Mesenchymal stem cell (in vitro differentiated cells and primary cell): ENCODE results near the gene PDE9A.

Experiments
- DNase-seq: peaks from one replicate; pipeline ENCODE4 v3.0.0-alpha.2; 2013
- H2AFZ ChIP-seq: one replicate; pipeline ENCODE4 v1.6.1; 2013; ENCODE audit warnings: low read depth, mild to moderate bottlenecking, control low read depth, inconsistent platforms, low read length, moderate library complexity
- H2AK5ac ChIP-seq: 2 replicates; pipeline ENCODE4 v1.6.1; 2013; ENCODE audit warnings: low read length, moderate library complexity, mild to moderate bottlenecking, inconsistent platforms; ENCODE audit not compliant: severe bottlenecking
- H2BK120ac ChIP-seq: one replicate; pipeline ENCODE4 v1.6.1; 2013; ENCODE audit warnings: low read depth, mild to moderate bottlenecking, inconsistent platforms, low read length, moderate library complexity
- H2BK12ac ChIP-seq, 2 experiments: one replicate each; pipeline ENCODE4 v1.6.1; 2013; ENCODE audit warnings: inconsistent platforms in 2 of 2, low read length in 2 of 2, mild to moderate bottlenecking in 2 of 2, moderate library complexity in 2 of 2, control low read depth in 1 of 2
- H2BK15ac ChIP-seq: one replicate; pipeline ENCODE4 v1.6.1; 2013; ENCODE audit warnings: mild to moderate bottlenecking, low read depth, inconsistent platforms; ENCODE audit not compliant: poor library complexity, severe bottlenecking
- H2BK5ac ChIP-seq: 2 replicates; pipeline ENCODE4 v1.6.1; 2013; ENCODE audit warnings: low read depth, mild to moderate bottlenecking, low read length, control low read depth, inconsistent platforms; ENCODE audit not compliant: poor library complexity, severe bottlenecking
- H3K14ac ChIP-seq, 2 experiments: one replicate each; pipeline ENCODE4 v1.6.1; 2013; ENCODE audit warnings: inconsistent platforms in 2 of 2, low read length in 2 of 2, control low read depth in 1 of 2, mild to moderate bottlenecking in 1 of 2, moderate library complexity in 1 of 2
- H3K18ac ChIP-seq, 2 experiments: one replicate each; pipeline ENCODE4 v1.6.1; 2013; ENCODE audit warnings: inconsistent platforms in 2 of 2, low read length in 2 of 2, control low read depth in 1 of 2, low read depth in 1 of 2, mild to moderate bottlenecking in 1 of 2
- H3K23ac ChIP-seq, 2 experiments: one replicate each; pipeline ENCODE4 v1.6.1; 2013; ENCODE audit warnings: inconsistent platforms in 2 of 2, low read length in 2 of 2, mild to moderate bottlenecking in 2 of 2, moderate library complexity in 2 of 2, control low read depth in 1 of 2
- H3K27ac ChIP-seq: 2 replicates; pipeline ENCODE4 v1.5.1; 2013; ENCODE audit warnings: mild to moderate bottlenecking, moderate library complexity, low read length, control low read depth, inconsistent platforms; ENCODE audit not compliant: poor library complexity, severe bottlenecking
- H3K27me3 ChIP-seq, 2 experiments: 2 replicates each; pipeline versions ENCODE4 v1.6.1 to v1.7.0; 2013; ENCODE audit warnings: low read length in 2 of 2, mild to moderate bottlenecking in 2 of 2, moderate library complexity in 2 of 2, control low read depth in 1 of 2, inconsistent platforms in 1 of 2; ENCODE audit not compliant: control insufficient read depth in 1 of 2, insufficient read depth in 1 of 2
- H3K36me3 ChIP-seq, 2 experiments: 2 replicates each; pipeline versions ENCODE4 v1.6.1 to v1.7.0; 2013; ENCODE audit warnings: low read length in 2 of 2, control low read depth in 1 of 2, inconsistent platforms in 1 of 2, low read depth in 1 of 2, mild to moderate bottlenecking in 1 of 2; ENCODE audit not compliant: insufficient read depth in 2 of 2, control insufficient read depth in 1 of 2
- H3K4ac ChIP-seq, 2 experiments: one replicate each; pipeline ENCODE4 v1.6.1; 2013; ENCODE audit warnings: inconsistent platforms in 2 of 2, low read length in 2 of 2, mild to moderate bottlenecking in 2 of 2, moderate library complexity in 2 of 2, control low read depth in 1 of 2, low read depth in 1 of 2
- H3K4me1 ChIP-seq: 2 replicates; pipeline ENCODE4 v1.6.1; 2013; ENCODE audit warnings: low read depth, low read length, control low read depth; ENCODE audit not compliant: control insufficient read depth, insufficient read depth
- H3K4me2 ChIP-seq: 2 replicates; pipeline ENCODE4 v1.6.1; 2013; ENCODE audit warnings: low read length, mild to moderate bottlenecking, inconsistent platforms; ENCODE audit not compliant: poor library complexity, severe bottlenecking
- H3K4me3 ChIP-seq, 2 experiments: 2 replicates each; pipeline versions ENCODE4 v1.5.1 to v1.7.0; 2013; ENCODE audit warnings: low read length in 2 of 2, mild to moderate bottlenecking in 2 of 2, control low read depth in 1 of 2, low read depth in 1 of 2; ENCODE audit not compliant: insufficient read depth in 1 of 2
- H3K79me1 ChIP-seq: replicated peaks from 2 replicates; pipeline ENCODE4 v1.6.1; 2013; ENCODE audit warnings: mild to moderate bottlenecking, control low read depth, low read length, inconsistent platforms; ENCODE audit not compliant: poor library complexity, severe bottlenecking
- H3K9ac ChIP-seq: 2 replicates; pipeline ENCODE4 v1.7.0; 2013; ENCODE audit warnings: mild to moderate bottlenecking, low read length, moderate library complexity
- H3K9me3 ChIP-seq: 2 replicates; pipeline ENCODE4 v1.7.0; 2013; ENCODE audit warnings: mild to moderate bottlenecking, low read length; ENCODE audit not compliant: control insufficient read depth
- H4K8ac ChIP-seq: one replicate; pipeline ENCODE4 v1.6.1; 2013; ENCODE audit warnings: inconsistent platforms, mild to moderate bottlenecking, low read length, moderate library complexity
- H4K91ac ChIP-seq: one replicate; pipeline ENCODE4 v1.6.1; 2013; ENCODE audit warnings: mild to moderate bottlenecking, low read length, inconsistent platforms
- WGBS: methylation state at CpG from one replicate; pipeline ENCODE4 v1.1.7; 2013; ENCODE audit warnings: mixed read lengths; 5-methylcytosine and 5-hydroxymethylcytosine counted together

PDE9A gene

DNA sequence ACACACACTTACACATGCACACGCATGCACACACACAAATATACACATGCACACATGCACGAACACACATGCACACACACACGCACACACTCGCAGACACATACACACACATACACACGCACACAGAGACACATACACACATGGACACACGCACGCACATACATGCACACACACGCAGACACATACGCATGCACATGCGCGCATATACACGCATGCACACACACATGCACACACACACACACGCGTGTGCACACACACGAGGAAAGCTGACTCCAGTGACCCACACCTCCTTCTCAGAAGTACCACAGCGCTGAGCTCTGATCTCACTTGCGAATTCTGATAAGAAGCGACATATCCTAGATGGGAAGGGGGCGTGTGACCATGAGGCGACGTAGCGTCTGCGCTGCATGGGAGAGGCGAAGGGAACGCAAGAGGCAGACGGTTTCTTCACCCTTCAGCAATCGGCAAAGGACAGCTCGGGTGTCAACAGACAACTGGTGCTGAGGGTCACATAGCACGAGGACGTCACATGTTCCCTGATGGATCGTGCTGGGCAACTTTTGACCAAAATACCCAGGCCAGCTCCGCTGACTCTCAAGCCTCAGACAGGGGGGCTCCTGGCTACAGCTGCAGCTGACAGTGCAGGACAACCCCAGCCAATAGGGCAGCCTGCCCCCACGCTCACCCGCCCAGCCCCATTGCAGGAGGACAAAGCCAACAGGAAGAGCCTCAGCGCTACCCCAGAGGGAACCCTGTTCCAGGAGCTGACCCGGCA, 16.0 kb upstream of the PDE9A start:
- Histone ChIP-seq H4K8ac (peak overlapping the region; percentile 10), H3K4me1 (peaks cover 9% of the 10 kb centered on the region), H3K27me3 (peaks cover 33 to 34% of the 10 kb centered on the region in 2 experiments), H3K18ac (peak overlapping the region; percentile 14 to 58), H2BK120ac (no peak overlapping the region), H3K9ac (no peak overlapping the region), H3K79me1 (no peaks in the 10 kb centered on the region), H3K14ac (peak overlapping the region in 1 of 2 experiments; percentile 46), H3K27ac (no peak overlapping the region), H2BK15ac (no peak overlapping the region), H3K4me2 (no peak overlapping the region), H3K9me3 (no peaks in the 10 kb centered on the region), H2AK5ac (no peak overlapping the region), H2BK12ac (peak overlapping the region; percentile 11 to 59), H3K4ac (peak overlapping the region in 1 of 2 experiments; percentile 24), H2BK5ac (no peak overlapping the region), H2AFZ (no peak overlapping the region), H4K91ac (peak overlapping the region; percentile 87), H3K23ac (no peak overlapping the region), H3K36me3 (no peaks in the 10 kb centered on the region), H3K4me3 (no peak overlapping the region)
- no peak for DNase-seq
- WGBS, result 96% methylated on average over 36 of the region's 36 CpGs

DNA sequence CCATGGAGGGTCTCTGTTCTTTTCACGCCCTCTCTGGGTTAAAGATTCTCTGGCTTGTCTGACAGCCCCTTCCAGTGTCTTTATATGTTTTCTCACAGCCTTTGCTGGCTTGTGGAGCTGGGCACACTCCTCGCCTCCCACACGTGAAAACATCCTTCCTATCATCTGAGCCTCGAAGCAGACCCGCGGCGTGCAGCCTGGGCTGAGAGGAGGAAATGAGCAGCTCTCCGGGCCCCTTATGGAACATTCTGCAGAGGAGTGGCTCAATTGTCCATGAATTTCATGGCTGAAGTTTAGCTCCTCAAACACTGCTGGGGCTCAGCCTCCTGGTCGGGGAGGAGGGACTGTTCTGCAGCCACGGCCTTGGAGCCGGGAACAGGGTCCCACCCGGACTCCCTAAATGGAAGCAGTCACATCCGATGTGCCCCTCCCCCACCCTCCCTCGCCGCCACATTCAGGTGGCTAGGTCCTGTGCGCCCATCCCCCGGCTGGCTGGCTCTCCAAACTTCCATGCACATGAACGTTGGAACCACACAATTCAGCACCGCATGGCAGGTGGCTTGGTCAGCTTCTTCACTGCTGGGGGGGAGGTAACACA, 15.1 kb upstream of the PDE9A start:
- Histone ChIP-seq H3K14ac (no peak overlapping the region), H3K4ac (peak overlapping the region in 1 of 2 experiments; percentile 54), H2AK5ac (no peak overlapping the region), H3K4me2 (no peak overlapping the region), H4K8ac (no peak overlapping the region), H4K91ac (no peak overlapping the region), H3K4me1 (peaks cover 9% of the 10 kb centered on the region), H3K4me3 (no peak overlapping the region), H2BK120ac (peak overlapping the region; percentile 15), H3K23ac (no peak overlapping the region), H2BK12ac (peak overlapping the region in 1 of 2 experiments; percentile 45), H3K27me3 (peaks cover 24 to 25% of the 10 kb centered on the region in 2 experiments), H3K18ac (peak overlapping the region in 1 of 2 experiments; percentile 55), H2AFZ (no peak overlapping the region), H3K9me3 (no peaks in the 10 kb centered on the region), H3K36me3 (no peaks in the 10 kb centered on the region), H3K27ac (no peak overlapping the region), H3K9ac (no peak overlapping the region), H2BK15ac (peak overlapping the region; percentile 14), H2BK5ac (no peak overlapping the region), H3K79me1 (no peaks in the 10 kb centered on the region)
- WGBS, result 83% methylated on average over 18 of the region's 19 CpGs
- DNase-seq, result no peak

DNA sequence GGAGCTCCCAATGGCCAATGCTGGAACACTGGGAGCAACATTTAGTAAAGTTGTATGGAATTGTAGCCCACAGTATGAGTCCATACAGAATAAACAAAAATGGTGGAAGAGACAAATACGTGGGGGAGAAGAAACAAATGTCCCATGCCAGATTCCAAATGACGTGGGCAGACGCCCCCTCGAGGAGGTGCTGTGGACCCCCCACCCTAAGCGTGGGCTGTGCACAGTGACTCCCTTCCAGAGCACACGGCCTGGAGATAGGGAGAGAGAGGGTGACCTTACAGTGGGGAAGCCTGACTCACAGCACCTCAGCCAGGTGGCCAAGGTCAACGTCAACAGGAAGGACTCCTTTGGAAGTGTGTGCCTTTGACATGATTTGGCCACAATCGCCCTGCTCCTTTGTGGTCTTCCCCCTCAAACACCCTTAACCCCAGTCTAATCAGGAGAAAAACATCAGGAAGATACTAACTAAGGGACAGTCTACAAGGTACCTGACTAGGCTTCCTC, 13.7 kb upstream of the PDE9A start:
- peak overlapping the region; percentile 5 for H4K91ac ChIP-seq
- H3K79me1 ChIP-seq, result no peaks in the 10 kb centered on the region
- H3K18ac ChIP-seq, result no peak overlapping the region
- H4K8ac ChIP-seq, result no peak overlapping the region
- H3K4me1 ChIP-seq, result peaks cover 15% of the 10 kb centered on the region
- H3K27me3 ChIP-seq, result peaks cover 14 to 15% of the 10 kb centered on the region in 2 experiments
- H2BK15ac ChIP-seq, result peak overlapping the region; percentile 77
- H2BK120ac ChIP-seq, result no peak overlapping the region
- H3K9me3 ChIP-seq, result no peaks in the 10 kb centered on the region
- WGBS, result 93% methylated on average over 8 of the region's 8 CpGs
- no peak overlapping the region for H3K9ac ChIP-seq
- no peak overlapping the region for H2AFZ ChIP-seq
- H3K4me2 ChIP-seq, result no peak overlapping the region
- no peak overlapping the region for H3K14ac ChIP-seq
- DNase-seq, result no peak
- no peak overlapping the region for H2AK5ac ChIP-seq
- no peak overlapping the region for H2BK5ac ChIP-seq
- no peak overlapping the region for H3K4ac ChIP-seq
- H3K4me3 ChIP-seq, result no peak overlapping the region
- H2BK12ac ChIP-seq, result peak overlapping the region in 1 of 2 experiments; percentile 4
- H3K36me3 ChIP-seq, result no peaks in the 10 kb centered on the region
- no peak overlapping the region for H3K23ac ChIP-seq
- H3K27ac ChIP-seq, result no peak overlapping the region

DNA sequence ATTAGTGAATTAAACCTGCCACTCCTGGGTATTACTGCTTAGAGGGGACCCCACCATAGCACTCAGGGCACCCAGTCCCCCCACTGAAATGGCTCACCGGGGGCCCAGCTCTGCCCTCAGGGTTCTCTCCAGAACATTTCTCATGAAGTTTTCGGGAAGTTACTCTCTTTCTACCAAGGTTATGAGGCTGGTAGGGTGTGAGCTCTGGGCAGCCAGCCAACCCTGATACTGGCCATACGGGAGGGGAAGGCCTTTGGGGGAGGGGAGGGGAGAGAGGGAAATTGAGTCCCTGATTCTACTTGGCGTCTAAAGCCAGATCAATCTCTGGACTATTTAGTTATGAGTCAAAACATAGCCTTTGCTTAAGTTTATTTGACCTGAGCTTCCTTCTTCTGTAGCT, 12.9 kb upstream of the PDE9A start:
- peaks cover 14 to 15% of the 10 kb centered on the region in 2 experiments for H3K27me3 ChIP-seq
- H3K4ac ChIP-seq, result no peak overlapping the region
- H3K14ac ChIP-seq, result no peak overlapping the region
- no peak overlapping the region for H2BK5ac ChIP-seq
- H3K9me3 ChIP-seq, result no peaks in the 10 kb centered on the region
- no peak overlapping the region for H2AK5ac ChIP-seq
- H2BK15ac ChIP-seq, result no peak overlapping the region
- no peak overlapping the region for H2BK120ac ChIP-seq
- no peak overlapping the region for H4K91ac ChIP-seq
- H3K4me2 ChIP-seq, result no peak overlapping the region
- no peak overlapping the region for H4K8ac ChIP-seq
- no peak for DNase-seq
- no peak overlapping the region for H2AFZ ChIP-seq
- WGBS, result 84% methylated on average over 4 of the region's 4 CpGs
- no peak overlapping the region for H3K9ac ChIP-seq
- H3K4me3 ChIP-seq, result no peak overlapping the region
- peak overlapping the region in 1 of 2 experiments; percentile 45 for H2BK12ac ChIP-seq
- no peak overlapping the region for H3K18ac ChIP-seq
- no peaks in the 10 kb centered on the region for H3K36me3 ChIP-seq
- no peak overlapping the region for H3K27ac ChIP-seq
- no peaks in the 10 kb centered on the region for H3K79me1 ChIP-seq
- no peak overlapping the region for H3K23ac ChIP-seq
- H3K4me1 ChIP-seq, result peaks cover 20% of the 10 kb centered on the region
